ENCODE results near the gene TSHR.

DNA sequence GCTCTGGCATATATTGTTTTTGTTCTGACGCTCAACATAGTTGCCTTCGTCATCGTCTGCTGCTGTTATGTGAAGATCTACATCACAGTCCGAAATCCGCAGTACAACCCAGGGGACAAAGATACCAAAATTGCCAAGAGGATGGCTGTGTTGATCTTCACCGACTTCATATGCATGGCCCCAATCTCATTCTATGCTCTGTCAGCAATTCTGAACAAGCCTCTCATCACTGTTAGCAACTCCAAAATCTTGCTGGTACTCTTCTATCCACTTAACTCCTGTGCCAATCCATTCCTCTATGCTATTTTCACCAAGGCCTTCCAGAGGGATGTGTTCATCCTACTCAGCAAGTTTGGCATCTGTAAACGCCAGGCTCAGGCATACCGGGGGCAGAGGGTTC lies 188.4 kb downstream of the TSHR start:
- no peak for TF ChIP-seq POLR2A (IDR thresholded peaks at IDR 0.05)
- TF ChIP-seq, protein P1, sequence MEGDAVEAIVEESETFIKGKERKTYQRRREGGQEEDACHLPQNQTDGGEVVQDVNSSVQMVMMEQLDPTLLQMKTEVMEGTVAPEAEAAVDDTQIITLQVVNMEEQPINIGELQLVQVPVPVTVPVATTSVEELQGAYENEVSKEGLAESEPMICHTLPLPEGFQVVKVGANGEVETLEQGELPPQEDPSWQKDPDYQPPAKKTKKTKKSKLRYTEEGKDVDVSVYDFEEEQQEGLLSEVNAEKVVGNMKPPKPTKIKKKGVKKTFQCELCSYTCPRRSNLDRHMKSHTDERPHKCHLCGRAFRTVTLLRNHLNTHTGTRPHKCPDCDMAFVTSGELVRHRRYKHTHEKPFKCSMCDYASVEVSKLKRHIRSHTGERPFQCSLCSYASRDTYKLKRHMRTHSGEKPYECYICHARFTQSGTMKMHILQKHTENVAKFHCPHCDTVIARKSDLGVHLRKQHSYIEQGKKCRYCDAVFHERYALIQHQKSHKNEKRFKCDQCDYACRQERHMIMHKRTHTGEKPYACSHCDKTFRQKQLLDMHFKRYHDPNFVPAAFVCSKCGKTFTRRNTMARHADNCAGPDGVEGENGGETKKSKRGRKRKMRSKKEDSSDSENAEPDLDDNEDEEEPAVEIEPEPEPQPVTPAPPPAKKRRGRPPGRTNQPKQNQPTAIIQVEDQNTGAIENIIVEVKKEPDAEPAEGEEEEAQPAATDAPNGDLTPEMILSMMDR (IDR thresholded peaks at IDR 0.05) = no peak
